ENCODE measurements around the gene ANKRD40.

DNA sequence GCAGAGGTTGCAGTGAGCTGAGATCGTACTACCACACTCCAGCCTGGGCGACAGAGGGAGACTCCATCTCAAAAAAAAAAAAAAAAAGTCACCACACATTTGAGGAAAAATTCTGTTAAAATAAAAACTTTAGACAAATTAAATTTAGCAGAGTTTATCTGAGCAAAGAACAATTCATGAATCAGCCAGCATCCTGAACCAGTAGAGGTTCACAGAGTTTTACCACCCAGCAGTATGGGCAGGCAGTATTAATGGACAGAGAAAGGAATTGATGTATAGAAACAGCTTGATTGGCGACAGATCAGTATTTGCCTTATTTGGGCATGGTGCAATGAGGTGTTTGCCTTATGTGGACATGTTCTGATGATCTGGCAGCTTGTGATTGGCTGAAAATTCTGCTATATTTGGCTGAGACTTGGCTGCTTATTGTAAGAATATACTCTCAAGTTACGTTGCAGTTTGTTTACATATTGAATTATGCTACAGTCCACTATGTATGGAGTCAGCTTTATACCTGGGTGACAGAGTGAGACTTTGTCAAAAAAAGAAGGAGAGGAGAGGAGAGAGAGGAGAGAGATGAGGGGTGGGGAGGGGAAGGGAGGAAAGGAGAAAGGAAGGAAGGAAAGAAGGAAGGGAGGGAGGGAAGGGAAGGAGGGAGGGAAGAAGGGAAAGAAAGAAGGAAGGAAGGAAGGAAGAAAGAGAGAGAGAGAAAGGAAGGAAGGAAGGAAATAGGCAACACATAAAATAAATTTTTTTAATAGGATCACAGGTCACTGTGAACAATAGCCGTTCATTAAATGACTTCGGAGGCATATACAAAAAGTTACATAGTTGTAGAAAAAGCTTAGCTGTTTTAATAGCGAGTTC, 58.4 kb downstream of the ANKRD40 start:
- TF ChIP-seq GATA2 (IDR thresholded peaks at IDR 0.05; ENCODE audit: low read depth, low read length) (no peak), GATA3 (IDR thresholded peaks at IDR 0.05; ENCODE audit: low read depth, low read length) (no peak)
